K562 (cell line): ENCODE data around the gene EPHA4. TPM values are rescaled to one million over a fixed set of nuclear protein-coding genes. Genes with fewer than 3 reads are reported as not detected.

Experiments
- ATAC-seq: fragments of 200-7000 bp; cut with Tn5 transposase; 3 replicates; pipeline ENCODE4 v1.9.1; 2020; ENCODE audit warnings: moderate library complexity
- BruUV-seq: library from RNA; stranded (reverse); fragments of 400-500 nt; replicated peaks from 2 replicates; lab custom pipeline; 2021; lab: Mats Ljungman, UMichigan
- CTCF ChIA-PET: fragments of 300-600 bp; formaldehyde crosslinking; extraction: SDS; loops from one replicate; lab custom pipeline; 2021; ENCODE audit warnings: low intra/inter-chr PET ratio; lab: Yijun Ruan, JAX
- POLR2A ChIA-PET: fragments of 300-600, 350-650 bp; sonication (Branson Sonifier 250); formaldehyde crosslinking; extraction: SDS; loops from one replicate; lab custom pipeline; 2021; ENCODE audit warnings: antibody characterized with exemption, inconsistent platforms; lab: Yijun Ruan, JAX
- DNase-seq, 4 experiments: peaks; one replicate each; pipeline versions ENCODE4 v3.0.0 to v3.0.0-alpha.2; 2011 to 2018; ENCODE audit warnings: low spot score in 3 of 4, mixed read lengths in 3 of 4; ENCODE audit errors: extremely low read depth in 1 of 4
- FAIRE-seq: peaks from 2 replicates; lab custom pipeline; 2011; peaks lifted over from hg19 to GRCh38; lab: Jason Lieb, UNC
- H2AFZ ChIP-seq: 2 replicates; pipeline ENCODE4 v1.6.0; 2011; ENCODE audit warnings: low read depth, low read length, control low read depth, inconsistent platforms
- H3K27ac ChIP-seq: fragments of 200-600 bp; 3 replicates; pipeline ENCODE4 v1.8.0; 2011; ENCODE audit warnings: low read depth, mild to moderate bottlenecking, control low read depth, inconsistent platforms, low read length, moderate library complexity, mixed read lengths; ENCODE audit errors: extremely low read depth
- H3K27me3 ChIP-seq, 2 experiments: fragments of 300-600 bp in 1 of 2; 2 replicates in 1 of 2; 3 replicates in 1 of 2; pipeline versions ENCODE4 v1.6.0 to v1.8.0; 2011; ENCODE audit warnings: inconsistent platforms in 2 of 2, low read length in 2 of 2, mild to moderate bottlenecking in 1 of 2, mixed read lengths in 1 of 2, moderate library complexity in 1 of 2; ENCODE audit not compliant: control insufficient read depth in 2 of 2, insufficient read depth in 2 of 2
- H3K36me3 ChIP-seq: fragments of 300-600 bp; 3 replicates; pipeline ENCODE4 v1.8.0; 2011; ENCODE audit warnings: mild to moderate bottlenecking, low read length, inconsistent platforms; ENCODE audit not compliant: control insufficient read depth, insufficient read depth
- H3K4me1 ChIP-seq, 2 experiments: fragments of 200-600 bp in 1 of 2; replicated peaks in 1 of 2; 2 replicates in 1 of 2; 3 replicates in 1 of 2; pipeline versions ENCODE4 v1.5.1 to v1.8.0; 2011; ENCODE audit warnings: inconsistent platforms in 2 of 2, low read length in 2 of 2, mild to moderate bottlenecking in 1 of 2, mixed read lengths in 1 of 2, moderate library complexity in 1 of 2; ENCODE audit not compliant: control insufficient read depth in 2 of 2, insufficient read depth in 2 of 2
- H3K4me2 ChIP-seq: 2 replicates; pipeline ENCODE4 v1.6.1; 2011; ENCODE audit warnings: low read length, control low read depth, inconsistent platforms, mixed read lengths; ENCODE audit not compliant: insufficient read depth
- H3K4me3 ChIP-seq: fragments of 200-600 bp; sonication (generic), shearing (Covaris generic); 2 replicates; pipeline ENCODE4 v1.5.1; 2016; ENCODE audit warnings: control low read depth, inconsistent platforms
- H3K79me2 ChIP-seq: fragments of 200-600 bp; 3 replicates; pipeline ENCODE4 v1.8.0; 2011; ENCODE audit warnings: low read length, inconsistent platforms; ENCODE audit not compliant: control insufficient read depth, insufficient read depth
- H3K9ac ChIP-seq, 2 experiments: 2 replicates each; pipeline versions ENCODE4 v1.6.0 to v1.6.1; 2011; ENCODE audit warnings: low read depth in 2 of 2, low read length in 2 of 2, control low read depth in 1 of 2, inconsistent platforms in 1 of 2, mild to moderate bottlenecking in 1 of 2, mixed read lengths in 1 of 2; ENCODE audit not compliant: insufficient read depth in 1 of 2
- H3K9me1 ChIP-seq: one replicate; pipeline ENCODE4 v1.6.0; 2011; ENCODE audit warnings: inconsistent platforms, mild to moderate bottlenecking, low read length, moderate library complexity; ENCODE audit not compliant: control insufficient read depth, insufficient read depth
- H3K9me3 ChIP-seq: replicated peaks from 2 replicates; pipeline ENCODE4 v1.5.1; 2011; ENCODE audit warnings: low read depth, low read length, inconsistent platforms; ENCODE audit not compliant: control insufficient read depth, insufficient read depth
- H4K20me1 ChIP-seq: replicated peaks from 2 replicates; pipeline ENCODE4 v1.6.1; 2011; ENCODE audit warnings: low read length, inconsistent platforms, mixed read lengths; ENCODE audit not compliant: control insufficient read depth, insufficient read depth
- ARID1B ChIP-seq: fragments of 450-650 bp; IDR thresholded peaks from 2 replicates; pipeline ENCODE4 v1.6.1; 2016; ENCODE audit warnings: antibody characterized with exemption, mild to moderate bottlenecking, inconsistent platforms
- BDP1 ChIP-seq: IDR thresholded peaks from 3 replicates; pipeline ENCODE4 v1.6.1; 2011; ENCODE audit not compliant: insufficient read length, insufficient read depth
- CCAR2 ChIP-seq: fragments of 200-400 bp; formaldehyde crosslinking; IDR thresholded peaks from 2 replicates; pipeline ENCODE4 v1.6.1; 2017; ENCODE audit warnings: mild to moderate bottlenecking, low read depth, low read length
- ELF1 ChIP-seq: fragments of 200-800 bp; sonication (Bioruptor generic); IDR thresholded peaks from 2 replicates; pipeline ENCODE4 v1.6.1; 2016; ENCODE audit warnings: missing genetic modification characterization, missing compliant biosample characterization
- FOSL1 ChIP-seq: fragments of 200-800 bp; sonication (Bioruptor generic); conservative IDR thresholded peaks from 2 replicates; pipeline ENCODE4 v1.6.1; 2016; ENCODE audit warnings: missing genetic modification characterization, missing compliant biosample characterization
- MCM5 ChIP-seq: fragments of 450-650 bp; IDR thresholded peaks from 2 replicates; pipeline ENCODE4 v1.6.1; 2016; ENCODE audit warnings: low read depth
- NR3C1 ChIP-seq: sonication (generic); formaldehyde crosslinking; IDR thresholded peaks from 2 replicates; pipeline ENCODE4 v1.8.1; 2022; ENCODE audit warnings: missing genetic modification reagents
- PHB2 ChIP-seq: fragments of 450-650 bp; IDR thresholded peaks from 2 replicates; pipeline ENCODE4 v1.6.1; 2017; ENCODE audit warnings: low read depth
- POU5F1 ChIP-seq: fragments of 150-350 bp; IDR thresholded peaks from 2 replicates; pipeline ENCODE4 v1.6.1; 2014; ENCODE audit warnings: borderline replicate concordance, low read length, low read depth, mild to moderate bottlenecking; ENCODE audit not compliant: partially characterized antibody
- RFX1 ChIP-seq: fragments of 450-650 bp; IDR thresholded peaks from 2 replicates; pipeline ENCODE4 v1.6.1; 2016; ENCODE audit warnings: mild to moderate bottlenecking, moderate library complexity
- ZBED1 ChIP-seq: IDR thresholded peaks from 2 replicates; pipeline ENCODE4 v1.6.1; 2014
- ZNF76 ChIP-seq: fragments of 250-450 bp; sonication (Bioruptor Pico); IDR thresholded peaks from 2 replicates; pipeline ENCODE4 v1.4.0; 2020; ENCODE audit warnings: mild to moderate bottlenecking, moderate library complexity, borderline replicate concordance
- WGBS: fragments of 100-300 bp; shearing (Covaris generic); methylation state at CpG from one replicate; pipeline ENCODE4 v1.1.6; 2016; ENCODE audit warnings: low coverage, mixed read lengths; ENCODE audit not compliant: insufficient coverage; ENCODE audit errors: missing lambda C conversion rate; 5-methylcytosine and 5-hydroxymethylcytosine counted together
- in situ Hi-C: fragments of 300-500 bp; cut with MboI; formaldehyde crosslinking; loops from 4 replicates; pipeline ENCODE4 v1.15.0; 2018; ENCODE audit warnings: inconsistent platforms, mixed read lengths
- intact Hi-C: fragments of 100-400 bp; cut with micrococcal nuclease; formaldehyde crosslinking; loops from 2 replicates; pipeline ENCODE4 v1.14.2; 2022
- polyA plus RNA-seq, 8 experiments: library from polyadenylated mRNA; depleted of rRNA in 4 of 8; stranded (reverse) in 5 of 8; unstranded in 3 of 8; fragments of >200 nt; fragmentation: Nextera tagmentation in 2 of 8; fragmentation: Illumina TruSeq in 1 of 8; extraction: Ambion mirVana in 2 of 8; extraction: Trizol in 1 of 8; gene quantifications; 2 replicates each; pipeline versions ENCODE4 v1.2.1 to v1.2.3, GENCODE V29; 2011 to 2014; ENCODE audit warnings: inconsistent platforms in 1 of 8, missing spikeins in 1 of 8
- total RNA-seq, 7 experiments: library from RNA; depleted of rRNA in 6 of 7; stranded (reverse); fragments of >200 nt in 6 of 7; fragmentation: Illumina TruSeq in 2 of 7; extraction: Trizol in 2 of 7; gene quantifications; 2 replicates each; pipeline versions ENCODE4 v1.2.1 to v1.2.3, GENCODE V29; 2011 to 2021; ENCODE audit warnings: low replicate concordance in 1 of 7
- TF ChIP-seq, protein P1 (sequence below): fragments of 250-450 bp; sonication (Bioruptor Pico); IDR thresholded peaks from 2 replicates; pipeline ENCODE4 v1.4.0; 2020; ENCODE audit warnings: mild to moderate bottlenecking, moderate library complexity, borderline replicate concordance
- TF ChIP-seq, protein P2 (sequence below): sonication (generic); formaldehyde crosslinking; IDR thresholded peaks from 2 replicates; pipeline ENCODE4 v1.8.1; 2023; ENCODE audit warnings: mild to moderate bottlenecking, missing genetic modification reagents
- TF ChIP-seq, protein P3 (sequence below): fragments of 250-450 bp; sonication (Bioruptor Pico); IDR thresholded peaks from 2 replicates; pipeline ENCODE4 v1.8.0; 2021; ENCODE audit warnings: mild to moderate bottlenecking, moderate library complexity

EPHA4 gene
- total and polyA plus RNA-seq, 9 of the 15 experiments (the other 6 are each of a cell fraction or from before 2014, with no cell fraction given) = 0.07 to 0.09 (median 0.07) TPM; not detected in 6

DNA sequence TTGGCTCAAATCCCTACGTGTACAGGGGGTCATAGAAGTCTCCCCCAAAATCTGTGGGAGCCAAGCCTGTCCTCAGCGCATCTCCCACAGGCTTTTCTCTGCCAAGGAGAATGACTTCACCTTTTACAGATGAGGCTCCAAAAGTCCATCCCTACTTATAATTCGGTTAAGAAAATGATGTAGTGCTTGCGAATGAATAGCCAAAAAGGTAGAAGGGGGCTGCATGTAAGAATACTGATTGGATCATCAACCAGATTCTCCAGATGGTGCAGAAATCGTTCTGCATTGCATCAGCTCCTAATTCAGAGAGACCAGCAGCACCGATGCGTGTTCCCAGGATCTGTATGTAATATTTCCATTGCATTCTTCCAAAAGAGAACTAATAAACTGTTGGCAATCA lies 91.9 kb downstream of the EPHA4 start:
- Histone ChIP-seq H2AFZ (no peak overlapping the region), H3K27ac (no peak overlapping the region), H4K20me1 (no peaks in the 10 kb centered on the region), H3K36me3 (no peaks in the 10 kb centered on the region), H3K4me1 (no peaks in the 10 kb centered on the region), H3K9me1 (no peaks in the 10 kb centered on the region), H3K27me3 (no peaks in the 10 kb centered on the region), H3K4me2 (no peak overlapping the region), H3K9me3 (no peaks in the 10 kb centered on the region), H3K79me2 (no peaks in the 10 kb centered on the region), H3K4me3 (no peak overlapping the region), H3K9ac (no peak overlapping the region)
- DNase-seq (no peak), FAIRE-seq (no peak), ATAC-seq (no peak)
- POLR2A ChIA-PET = no interaction called here
- 4% methylated on average over 6 of the region's 7 CpGs for WGBS
- intact Hi-C loops = no loop called here
- BruUV-seq = no TSS peak
- CTCF ChIA-PET = no interaction called here
- TF ChIP-seq NR3C1 (no peak), FOSL1 (no peak), ZNF76 (CRISPR knock-in tag) (no peak), RFX1 (no peak), CCAR2 (no peak), MCM5 (no peak), BDP1 (no peak), PHB2 (no peak), POU5F1 (no peak), ELF1 (tag) (no peak), ZBED1 (no peak), ARID1B (no peak)
- TF ChIP-seq, protein P1, sequence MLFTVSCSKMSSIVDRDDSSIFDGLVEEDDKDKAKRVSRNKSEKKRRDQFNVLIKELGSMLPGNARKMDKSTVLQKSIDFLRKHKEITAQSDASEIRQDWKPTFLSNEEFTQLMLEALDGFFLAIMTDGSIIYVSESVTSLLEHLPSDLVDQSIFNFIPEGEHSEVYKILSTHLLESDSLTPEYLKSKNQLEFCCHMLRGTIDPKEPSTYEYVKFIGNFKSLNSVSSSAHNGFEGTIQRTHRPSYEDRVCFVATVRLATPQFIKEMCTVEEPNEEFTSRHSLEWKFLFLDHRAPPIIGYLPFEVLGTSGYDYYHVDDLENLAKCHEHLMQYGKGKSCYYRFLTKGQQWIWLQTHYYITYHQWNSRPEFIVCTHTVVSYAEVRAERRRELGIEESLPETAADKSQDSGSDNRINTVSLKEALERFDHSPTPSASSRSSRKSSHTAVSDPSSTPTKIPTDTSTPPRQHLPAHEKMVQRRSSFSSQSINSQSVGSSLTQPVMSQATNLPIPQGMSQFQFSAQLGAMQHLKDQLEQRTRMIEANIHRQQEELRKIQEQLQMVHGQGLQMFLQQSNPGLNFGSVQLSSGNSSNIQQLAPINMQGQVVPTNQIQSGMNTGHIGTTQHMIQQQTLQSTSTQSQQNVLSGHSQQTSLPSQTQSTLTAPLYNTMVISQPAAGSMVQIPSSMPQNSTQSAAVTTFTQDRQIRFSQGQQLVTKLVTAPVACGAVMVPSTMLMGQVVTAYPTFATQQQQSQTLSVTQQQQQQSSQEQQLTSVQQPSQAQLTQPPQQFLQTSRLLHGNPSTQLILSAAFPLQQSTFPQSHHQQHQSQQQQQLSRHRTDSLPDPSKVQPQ (CRISPR knock-in tag) = no peak
- TF ChIP-seq, protein P2, sequence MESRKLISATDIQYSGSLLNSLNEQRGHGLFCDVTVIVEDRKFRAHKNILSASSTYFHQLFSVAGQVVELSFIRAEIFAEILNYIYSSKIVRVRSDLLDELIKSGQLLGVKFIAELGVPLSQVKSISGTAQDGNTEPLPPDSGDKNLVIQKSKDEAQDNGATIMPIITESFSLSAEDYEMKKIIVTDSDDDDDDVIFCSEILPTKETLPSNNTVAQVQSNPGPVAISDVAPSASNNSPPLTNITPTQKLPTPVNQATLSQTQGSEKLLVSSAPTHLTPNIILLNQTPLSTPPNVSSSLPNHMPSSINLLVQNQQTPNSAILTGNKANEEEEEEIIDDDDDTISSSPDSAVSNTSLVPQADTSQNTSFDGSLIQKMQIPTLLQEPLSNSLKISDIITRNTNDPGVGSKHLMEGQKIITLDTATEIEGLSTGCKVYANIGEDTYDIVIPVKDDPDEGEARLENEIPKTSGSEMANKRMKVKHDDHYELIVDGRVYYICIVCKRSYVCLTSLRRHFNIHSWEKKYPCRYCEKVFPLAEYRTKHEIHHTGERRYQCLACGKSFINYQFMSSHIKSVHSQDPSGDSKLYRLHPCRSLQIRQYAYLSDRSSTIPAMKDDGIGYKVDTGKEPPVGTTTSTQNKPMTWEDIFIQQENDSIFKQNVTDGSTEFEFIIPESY (CRISPR knock-in tag) = no peak
- TF ChIP-seq, protein P3, sequence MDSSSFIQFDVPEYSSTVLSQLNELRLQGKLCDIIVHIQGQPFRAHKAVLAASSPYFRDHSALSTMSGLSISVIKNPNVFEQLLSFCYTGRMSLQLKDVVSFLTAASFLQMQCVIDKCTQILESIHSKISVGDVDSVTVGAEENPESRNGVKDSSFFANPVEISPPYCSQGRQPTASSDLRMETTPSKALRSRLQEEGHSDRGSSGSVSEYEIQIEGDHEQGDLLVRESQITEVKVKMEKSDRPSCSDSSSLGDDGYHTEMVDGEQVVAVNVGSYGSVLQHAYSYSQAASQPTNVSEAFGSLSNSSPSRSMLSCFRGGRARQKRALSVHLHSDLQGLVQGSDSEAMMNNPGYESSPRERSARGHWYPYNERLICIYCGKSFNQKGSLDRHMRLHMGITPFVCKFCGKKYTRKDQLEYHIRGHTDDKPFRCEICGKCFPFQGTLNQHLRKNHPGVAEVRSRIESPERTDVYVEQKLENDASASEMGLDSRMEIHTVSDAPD (CRISPR knock-in tag) = no peak
- in situ Hi-C loops = no loop called here
